Activated CD8-positive, alpha-beta T cell treated with anti-CD3 and anti-CD28 coated beads, Interleukin-2, amount 10 ng/mL, durations not matched to agents 7 days and 5 days (primary cell): ENCODE measurements around the gene KRTAP4-6. TPM values are rescaled to one million over a fixed set of nuclear protein-coding genes. Genes with fewer than 3 reads are reported as not detected.
"Not testable (repeated sequence)": the region's sequence is repeated elsewhere in the genome, so short reads cannot be mapped to it uniquely, and the experiment has no call there.

Experiments
- ATAC-seq: fragments of 150-1000 bp; cut with Tn5 transposase; one replicate; pipeline ENCODE4 v1.10.0; 2021; ENCODE audit warnings: moderate library complexity
- CTCF ChIA-PET: fragments of 350-600 bp; sonication (Branson Sonifier 250); formaldehyde crosslinking; loops from one replicate; lab custom pipeline; 2021; ENCODE audit warnings: antibody characterized with exemption; lab: Charles Lee
- POLR2A ChIA-PET: fragments of 350-600 bp; sonication (Branson Sonifier 250); formaldehyde crosslinking; loops from one replicate; lab custom pipeline; 2021; ENCODE audit warnings: antibody characterized with exemption; lab: Charles Lee
- DNase-seq: peaks from one replicate; pipeline ENCODE4 v3.0.0-alpha.2; 2020
- H3K27ac Mint-ChIP-seq: one replicate; pipeline ENCODE4 v1.8.0; 2021; ENCODE audit warnings: mild to moderate bottlenecking, mixed read lengths
- H3K27me3 Mint-ChIP-seq: one replicate; pipeline ENCODE4 v1.8.0; 2021; ENCODE audit warnings: low read depth, mixed read lengths
- H3K36me3 Mint-ChIP-seq: one replicate; pipeline ENCODE4 v1.8.0; 2021; ENCODE audit warnings: low read depth, mixed read lengths
- H3K4me1 Mint-ChIP-seq: one replicate; pipeline ENCODE4 v1.8.0; 2021; ENCODE audit warnings: low read depth, mixed read lengths
- H3K4me3 Mint-ChIP-seq: one replicate; pipeline ENCODE4 v1.8.0; 2021; ENCODE audit warnings: mild to moderate bottlenecking, mixed read lengths
- H3K9me3 Mint-ChIP-seq: one replicate; pipeline ENCODE4 v1.8.0; 2022; ENCODE audit warnings: mixed read lengths; ENCODE audit not compliant: insufficient read depth
- total RNA-seq, 2 experiments: library from RNA; stranded (reverse); gene quantifications; one replicate each; pipeline ENCODE4 v1.2.3, GENCODE V29; 2021

Gene KRTAP4-6
- total RNA-seq, 2 experiments from 2014 or later, result not detected

DNA sequence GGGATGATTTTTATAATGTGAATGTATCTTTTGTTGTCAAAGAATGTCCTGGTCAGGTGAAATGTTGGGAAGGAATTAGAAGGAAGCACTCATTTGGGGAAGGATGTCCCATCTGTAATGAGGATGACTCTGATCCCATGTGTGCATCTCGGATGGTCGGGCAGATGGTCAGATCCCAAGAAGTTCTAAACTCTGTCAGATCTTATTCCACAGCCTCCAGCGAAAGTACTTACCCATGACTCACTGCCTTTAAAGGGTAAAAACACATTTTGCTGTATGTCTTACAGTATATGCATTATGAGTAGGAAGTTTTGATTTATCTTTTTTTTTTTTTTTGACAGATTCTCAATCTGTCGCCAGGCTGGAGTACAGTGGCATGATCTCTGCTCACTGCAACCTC lies 21.6 kb downstream of the KRTAP4-6 start:
- Mint-ChIP-seq H3K27me3 (peaks cover 3% of the 10 kb centered on the region), H3K27ac (no peak overlapping the region), H3K4me1 (peaks cover 15% of the 10 kb centered on the region), H3K4me3 (no peak overlapping the region), H3K36me3 (peaks cover 4% of the 10 kb centered on the region), H3K9me3 (no peaks in the 10 kb centered on the region)
- CTCF ChIA-PET, result no interaction called here
- no peak for ATAC-seq
- no peak for DNase-seq
- POLR2A ChIA-PET, result no interaction called here

DNA sequence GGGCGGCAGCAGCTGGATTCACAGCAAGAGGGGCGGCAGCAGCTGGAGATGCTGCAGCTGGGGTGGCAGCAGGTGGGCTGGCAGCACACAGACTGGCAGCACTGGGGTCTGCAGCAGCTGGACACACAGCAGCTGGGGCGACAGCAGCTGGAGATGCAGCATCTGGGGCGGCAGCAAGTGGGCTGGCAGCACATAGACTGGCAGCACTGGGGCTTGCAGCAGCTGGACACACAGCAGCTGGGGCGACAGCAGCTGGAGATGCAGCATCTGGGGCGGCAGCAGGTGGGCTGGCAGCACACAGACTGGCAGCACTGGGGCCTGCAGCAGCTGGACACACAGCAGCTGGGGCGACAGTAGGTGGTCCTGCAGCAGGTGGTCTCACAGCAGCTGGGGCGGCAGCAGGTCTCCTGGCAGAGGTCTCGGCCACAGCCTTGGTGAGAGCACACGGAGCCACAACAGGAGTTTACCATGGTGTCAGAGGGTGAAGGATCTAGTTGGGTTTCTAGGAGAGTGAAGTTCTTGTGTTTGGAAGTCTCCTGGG lies 22.4 kb downstream of the KRTAP4-6 start, which contains the start of gene KRTAP4-11:
Gene KRTAP4-11 (minus strand): TSS at position 528 of the 541 bp plus-strand sequence. CDS start 58 bp downstream, at position 470.
- H3K4me1 Mint-ChIP-seq, CTCF ChIA-PET, H3K27ac Mint-ChIP-seq, POLR2A ChIA-PET, H3K36me3 Mint-ChIP-seq, H3K4me3 Mint-ChIP-seq, H3K9me3 Mint-ChIP-seq, H3K27me3 Mint-ChIP-seq, ATAC-seq, DNase-seq: not testable (repeated sequence)

DNA sequence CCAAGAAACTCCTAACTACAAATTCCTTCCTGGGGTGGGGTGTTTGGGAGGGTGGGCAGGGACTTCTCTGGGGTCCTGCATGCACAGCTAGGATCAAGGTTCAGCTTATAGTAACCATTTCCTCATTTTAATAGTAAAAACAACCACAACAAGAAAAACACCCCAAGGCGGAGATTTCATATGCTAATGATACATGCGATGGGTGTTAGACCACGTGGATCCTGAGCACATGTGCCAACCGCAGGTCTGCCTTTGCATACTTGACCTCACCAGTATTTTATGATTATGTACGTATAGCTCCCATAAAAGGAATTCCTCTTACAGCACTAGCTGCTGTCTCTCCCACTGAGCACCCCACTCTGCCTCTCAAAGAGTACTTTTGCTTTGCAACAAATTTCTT lies 24.0 kb downstream of the KRTAP4-6 start:
- no peak for DNase-seq
- CTCF ChIA-PET, result interaction anchor here (1.4 kb wide), 1 partner anchor 213 kb away, joined by 3 read pairs; no protein-coding TSS in a partner anchor
- peaks cover 3% of the 10 kb centered on the region for H3K27me3 Mint-ChIP-seq
- no peak overlapping the region for H3K27ac Mint-ChIP-seq
- H3K36me3 Mint-ChIP-seq, result peaks cover 6% of the 10 kb centered on the region
- peaks cover 10% of the 10 kb centered on the region for H3K4me1 Mint-ChIP-seq
- H3K4me3 Mint-ChIP-seq, result no peak overlapping the region
- POLR2A ChIA-PET, result no interaction called here
- peaks cover 10% of the 10 kb centered on the region for H3K9me3 Mint-ChIP-seq
- no peak for ATAC-seq

DNA sequence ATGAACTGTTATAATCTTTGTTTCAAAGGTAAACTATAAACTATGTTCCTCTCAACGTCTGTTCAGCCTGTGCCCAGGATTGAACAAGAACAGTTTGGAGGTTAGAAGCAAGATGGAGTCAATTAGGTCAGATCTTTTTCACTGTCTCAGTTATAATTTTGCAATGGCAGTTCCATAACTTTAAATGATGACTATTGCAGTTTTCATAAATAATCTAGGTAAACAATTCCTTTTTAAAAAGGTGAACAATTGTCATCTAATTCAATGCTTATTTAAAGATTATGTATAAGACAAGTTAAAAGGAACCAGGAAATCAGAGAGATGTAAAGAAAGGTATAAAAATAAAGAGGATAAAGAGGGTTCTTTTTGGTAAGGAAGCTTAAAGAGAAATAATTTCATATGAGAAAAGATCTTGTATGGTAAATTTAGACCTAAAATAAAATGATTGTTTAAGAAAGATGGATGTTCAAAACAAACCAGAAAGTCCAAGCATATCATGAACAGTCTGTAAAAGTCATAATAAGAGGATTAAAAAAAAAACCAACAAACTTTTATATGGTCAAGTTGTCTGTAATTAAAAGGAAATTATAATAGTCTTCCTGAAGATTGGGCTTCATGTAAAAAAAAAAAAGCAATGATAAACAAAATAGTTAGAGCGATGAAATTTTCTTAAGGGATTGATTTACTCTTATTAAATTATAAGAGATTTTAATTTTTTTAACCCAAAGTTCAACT lies 29.0 kb downstream of the KRTAP4-6 start:
- H3K27ac Mint-ChIP-seq, result no peak overlapping the region
- no peak for ATAC-seq
- H3K36me3 Mint-ChIP-seq, result peaks cover 3% of the 10 kb centered on the region
- peaks cover 15% of the 10 kb centered on the region for H3K9me3 Mint-ChIP-seq
- ChIA-PET CTCF (no interaction called here), POLR2A (interaction anchor here (0.7 kb wide), 1 partner anchor 9 kb away, joined by 3 read pairs; no protein-coding TSS in a partner anchor)
- peaks cover 7% of the 10 kb centered on the region for H3K4me1 Mint-ChIP-seq
- H3K4me3 Mint-ChIP-seq, result no peak overlapping the region
- no peak for DNase-seq
- H3K27me3 Mint-ChIP-seq, result no peaks in the 10 kb centered on the region

DNA sequence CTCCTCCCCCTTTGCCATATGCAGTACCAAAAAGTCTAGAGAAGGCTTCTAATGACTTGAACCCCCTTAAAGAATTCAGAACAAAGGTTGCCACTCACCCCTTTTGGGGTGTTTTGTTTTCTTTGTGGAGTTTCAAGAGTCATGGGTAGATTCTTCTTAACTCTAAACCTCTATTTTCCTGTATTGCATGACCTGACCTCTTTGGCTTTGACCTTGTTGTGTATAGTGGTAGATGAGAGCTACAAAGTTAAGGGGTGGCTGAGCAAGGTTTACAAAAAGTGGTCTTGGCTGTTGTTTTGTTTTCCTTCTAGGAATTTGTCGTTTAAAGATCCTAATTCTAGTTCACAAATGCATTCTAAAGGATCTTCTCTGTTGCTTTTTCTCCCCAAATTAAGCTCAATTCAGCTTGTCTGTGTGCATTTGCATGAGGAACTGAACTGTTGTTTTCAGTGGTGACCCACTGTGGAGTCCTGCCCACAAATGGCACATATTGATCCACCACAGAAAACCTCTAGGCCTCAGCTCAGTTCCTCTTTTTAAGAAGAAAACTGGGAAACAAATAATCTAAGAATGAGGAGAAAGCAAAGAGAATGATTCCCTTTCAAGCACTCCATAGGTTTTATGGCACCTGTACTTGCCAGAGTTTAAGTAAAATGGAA lies 31.5 kb downstream of the KRTAP4-6 start:
- H3K4me1 Mint-ChIP-seq, POLR2A ChIA-PET, H3K4me3 Mint-ChIP-seq, H3K27me3 Mint-ChIP-seq, H3K36me3 Mint-ChIP-seq, DNase-seq, CTCF ChIA-PET, H3K27ac Mint-ChIP-seq, ATAC-seq: not testable (repeated sequence)
- peaks cover 15% of the 10 kb centered on the region for H3K9me3 Mint-ChIP-seq

DNA sequence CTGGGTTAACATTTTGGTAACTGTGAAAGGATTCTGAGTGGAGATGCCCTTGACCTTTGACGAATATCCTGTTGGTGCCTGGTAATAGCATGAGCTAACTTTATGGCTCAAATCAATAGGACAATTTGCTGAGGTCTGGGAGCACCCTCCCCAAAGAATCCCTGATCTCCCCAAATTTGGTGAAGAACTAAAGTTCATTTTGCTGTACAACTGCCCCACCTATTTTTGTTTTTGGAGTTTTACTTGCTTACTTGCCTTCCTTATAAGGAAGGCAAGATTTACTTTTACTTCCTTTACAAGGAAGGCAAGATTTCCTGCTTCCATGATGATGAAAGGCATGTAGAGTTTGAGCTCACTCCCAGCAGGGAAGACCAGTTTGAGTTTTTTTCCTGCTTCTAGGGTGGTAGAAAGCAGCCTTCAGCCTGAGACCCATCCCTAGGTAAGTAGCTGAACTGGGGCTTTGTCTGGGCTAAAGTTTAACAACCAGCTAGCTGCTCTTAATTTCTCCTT lies 32.3 kb downstream of the KRTAP4-6 start:
- POLR2A ChIA-PET, result no interaction called here
- ATAC-seq, result no peak
- peaks cover 7% of the 10 kb centered on the region for H3K4me1 Mint-ChIP-seq
- H3K4me3 Mint-ChIP-seq, result no peak overlapping the region
- H3K36me3 Mint-ChIP-seq, result peaks cover 2% of the 10 kb centered on the region
- H3K9me3 Mint-ChIP-seq, result peaks cover 12% of the 10 kb centered on the region
- CTCF ChIA-PET, result no interaction called here
- H3K27ac Mint-ChIP-seq, result no peak overlapping the region
- no peak for DNase-seq
- peaks cover 2% of the 10 kb centered on the region for H3K27me3 Mint-ChIP-seq

DNA sequence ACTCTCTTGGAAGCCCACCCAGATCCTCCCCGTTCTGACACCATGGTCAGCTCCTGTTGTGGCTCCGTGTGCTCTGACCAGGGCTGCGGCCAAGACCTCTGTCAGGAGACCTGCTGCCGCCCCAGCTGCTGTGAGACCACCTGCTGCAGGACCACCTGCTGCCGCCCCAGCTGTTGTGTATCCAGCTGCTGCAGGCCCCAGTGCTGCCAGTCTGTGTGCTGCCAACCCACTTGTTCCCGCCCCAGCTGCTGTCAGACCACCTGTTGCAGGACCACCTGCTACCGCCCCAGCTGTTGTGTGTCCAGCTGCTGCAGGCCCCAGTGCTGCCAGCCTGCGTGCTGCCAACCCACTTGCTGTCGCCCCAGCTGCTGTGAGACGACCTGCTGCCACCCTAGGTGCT lies 35.0 kb downstream of the KRTAP4-6 start, which contains the start of gene KRTAP4-9:
Gene KRTAP4-9 (plus strand): TSS at position 43 of the 400 bp plus-strand sequence. CDS start 0 bp downstream, at position 43.
- H3K27me3 Mint-ChIP-seq, CTCF ChIA-PET, H3K9me3 Mint-ChIP-seq, H3K27ac Mint-ChIP-seq, DNase-seq, POLR2A ChIA-PET, H3K4me3 Mint-ChIP-seq, H3K4me1 Mint-ChIP-seq, ATAC-seq, H3K36me3 Mint-ChIP-seq: not testable (repeated sequence)

DNA sequence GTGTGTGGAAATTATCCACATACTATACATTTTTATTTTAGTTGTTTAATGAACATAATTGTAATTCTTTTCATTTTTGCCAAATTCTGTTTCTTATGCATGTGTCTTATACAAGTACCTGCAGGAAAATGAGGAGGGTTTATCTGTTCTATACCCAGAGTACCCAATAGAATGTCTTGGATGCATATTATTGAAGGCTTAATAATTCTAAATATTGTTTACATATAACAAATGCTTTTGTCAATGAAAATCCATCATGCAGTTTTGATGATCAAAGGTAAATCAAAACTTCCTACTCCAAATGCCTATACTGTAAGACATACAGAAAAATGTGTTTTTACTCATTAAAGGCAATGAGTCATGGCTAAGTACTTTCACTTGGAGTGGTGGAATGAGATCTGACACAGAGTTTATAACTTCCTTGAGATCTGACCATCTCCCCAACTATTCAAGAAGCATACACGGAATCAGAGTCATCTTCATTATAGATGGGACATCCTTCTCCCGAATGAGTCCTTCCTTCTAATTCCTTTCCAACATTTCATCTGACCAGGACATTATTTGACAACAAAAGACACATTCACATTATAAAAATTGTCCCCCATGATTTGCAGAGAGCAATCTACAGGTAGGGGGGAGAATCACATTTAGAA lies 35.8 kb downstream of the KRTAP4-6 start:
- H3K4me1 Mint-ChIP-seq, H3K4me3 Mint-ChIP-seq, DNase-seq, H3K27me3 Mint-ChIP-seq, CTCF ChIA-PET, POLR2A ChIA-PET, H3K27ac Mint-ChIP-seq, ATAC-seq, H3K36me3 Mint-ChIP-seq, H3K9me3 Mint-ChIP-seq: not testable (repeated sequence)

DNA sequence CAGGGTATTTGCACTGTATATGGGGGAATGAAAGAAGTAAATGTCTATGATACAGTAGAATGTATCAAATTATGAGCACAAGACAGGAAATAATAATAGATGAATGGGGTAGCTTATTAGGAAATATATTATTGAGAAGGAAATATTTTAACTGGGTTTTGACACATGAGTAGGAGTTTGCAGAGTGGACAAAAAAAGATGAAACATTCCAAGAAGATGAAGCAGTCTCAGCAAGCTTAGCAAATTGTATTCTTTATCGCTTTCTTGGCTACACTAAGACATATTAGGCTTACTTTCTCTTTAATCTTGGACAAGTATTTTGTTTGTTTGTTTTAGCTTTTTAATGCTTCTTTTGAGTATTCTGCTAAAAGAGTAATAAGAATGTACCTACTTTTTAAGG lies 36.4 kb downstream of the KRTAP4-6 start:
- no peak overlapping the region for H3K27ac Mint-ChIP-seq
- ATAC-seq, result no peak
- no peaks in the 10 kb centered on the region for H3K36me3 Mint-ChIP-seq
- peaks cover 3% of the 10 kb centered on the region for H3K27me3 Mint-ChIP-seq
- ChIA-PET POLR2A (no interaction called here), CTCF (no interaction called here)
- no peaks in the 10 kb centered on the region for H3K9me3 Mint-ChIP-seq
- H3K4me1 Mint-ChIP-seq, result peaks cover 5% of the 10 kb centered on the region
- DNase-seq, result no peak
- H3K4me3 Mint-ChIP-seq, result no peak overlapping the region

DNA sequence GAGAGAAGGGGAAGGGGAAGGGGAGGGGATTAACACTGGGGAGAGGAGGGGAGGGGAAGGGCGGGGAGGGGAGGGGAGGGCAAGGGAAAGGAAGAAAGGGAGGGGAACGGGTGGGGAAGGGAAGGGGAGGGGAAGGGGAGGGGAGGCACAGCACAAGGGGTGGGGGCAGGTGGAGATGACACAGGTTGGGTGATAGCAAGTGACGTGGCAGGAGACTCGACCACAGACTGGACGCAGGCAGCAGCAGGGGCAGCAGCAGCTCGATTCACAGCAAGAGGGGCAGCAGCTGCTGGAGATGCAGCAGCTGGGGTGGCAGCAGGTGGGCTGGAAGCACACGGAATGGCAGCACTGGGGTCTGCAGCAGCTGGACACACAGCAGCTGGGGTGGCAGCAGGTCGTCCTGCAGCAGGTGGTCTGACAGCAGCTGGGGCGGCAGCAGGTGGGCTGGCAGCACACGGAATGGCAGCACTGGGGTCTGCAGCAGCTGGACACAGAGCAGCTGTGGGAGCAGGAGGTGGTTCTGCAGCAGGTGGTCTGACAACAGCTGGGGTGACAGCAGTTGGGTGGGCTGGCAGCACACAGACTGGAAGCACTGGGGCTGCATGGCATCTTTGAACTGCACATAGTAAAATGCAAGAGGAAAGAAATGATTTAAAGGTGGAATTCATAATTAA lies 38.6 kb downstream of the KRTAP4-6 start, which contains the start of gene KRTAP4-16:
Gene KRTAP4-16 (minus strand): TSS at position 624 of the 674 bp plus-strand sequence. CDS start 0 bp downstream, at position 624.
- Mint-ChIP-seq H3K27ac (no peak within 1 kb of the TSS), H3K36me3 (no peaks in the 10 kb centered on the region), H3K4me3 (no peak within 1 kb of the TSS), H3K27me3 (peaks cover 7% of the 10 kb centered on the region), H3K9me3 (no peaks in the 10 kb centered on the region), H3K4me1 (no peaks in the 10 kb centered on the region)
- ATAC-seq (no peak), DNase-seq (no peak)
- ChIA-PET CTCF (no interaction called here), POLR2A (no interaction called here)
